Inflammatory macrophage (primary cell): ENCODE results near the gene PIBF1.
"Not testable (repeated sequence)": the region's sequence is repeated elsewhere in the genome, so short reads cannot be mapped to it uniquely, and the experiment has no call there.

ENCODE experiments used
- DNase-seq, 2 donors: peaks; one replicate each; pipeline ENCODE4 v3.0.0-alpha.2; 2020 to 2022

The PIBF1 gene

DNA sequence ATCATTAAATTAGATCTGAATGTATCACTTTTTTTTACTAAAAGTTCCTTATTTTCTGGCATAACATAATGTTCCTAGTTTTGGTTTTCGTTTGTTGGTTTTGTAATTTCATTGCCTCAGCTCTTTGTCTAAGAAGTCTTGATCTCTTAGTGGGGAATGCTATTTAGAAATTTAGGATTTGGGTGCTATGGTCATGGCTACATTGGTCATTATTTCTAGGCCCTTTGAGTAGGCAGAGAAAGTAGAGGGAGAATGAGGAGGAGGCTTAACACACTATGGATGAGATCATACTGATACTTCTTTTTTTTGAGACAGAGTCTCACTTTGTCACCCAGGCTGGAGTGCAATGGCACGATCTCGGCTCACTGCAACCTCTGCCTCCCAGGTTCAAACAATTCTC is 41.8 kb downstream of the PIBF1 start:
- peak; percentile 80 to 91 for DNase-seq

DNA sequence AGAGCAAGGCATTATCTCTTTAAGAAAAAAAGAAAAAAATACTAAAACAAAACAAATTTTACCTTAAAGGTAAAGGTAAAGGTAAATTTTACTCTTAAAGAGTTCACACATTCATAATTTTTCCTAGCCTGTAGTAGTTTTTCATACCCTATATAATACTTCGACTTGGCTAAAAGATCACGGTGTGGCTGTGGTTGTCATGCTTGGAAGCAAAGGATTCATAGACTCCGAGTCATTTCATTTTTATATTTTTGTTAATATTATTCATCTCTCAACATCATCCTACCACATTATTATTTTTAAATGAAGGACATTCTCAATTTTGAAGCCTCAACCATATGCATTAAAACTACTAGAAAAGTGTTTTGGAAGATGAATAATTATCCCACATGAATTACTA is 52.7 kb downstream of the PIBF1 start:
- no peak for DNase-seq

DNA sequence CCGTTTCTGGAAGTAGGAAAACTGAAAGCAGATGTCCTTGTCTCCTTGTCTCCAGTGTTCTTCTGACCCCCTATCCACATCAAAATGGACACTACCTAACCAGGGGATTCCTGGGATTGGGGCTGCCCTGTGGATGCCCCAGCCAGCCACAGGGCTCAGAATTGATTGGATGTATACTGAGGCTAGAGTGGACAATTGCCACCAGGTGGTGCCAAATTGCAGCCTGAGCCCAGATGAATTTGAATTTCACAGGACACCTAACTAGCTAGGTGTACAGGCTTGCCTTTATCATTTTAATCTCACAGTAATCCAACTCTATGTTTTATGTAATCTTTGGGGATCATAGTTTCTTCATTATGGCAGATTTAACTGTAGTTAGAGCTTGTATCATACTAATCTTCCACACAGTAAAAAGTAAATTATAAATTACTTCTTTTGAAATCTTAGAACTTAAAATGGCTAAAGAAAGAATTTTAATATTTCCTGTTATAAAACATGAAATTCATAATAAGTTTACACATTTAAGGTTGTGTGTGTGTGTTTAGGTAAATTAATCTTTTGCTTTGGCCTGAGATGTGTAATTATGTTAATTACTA is 58.0 kb downstream of the PIBF1 start:
- DNase-seq = peak in 1 of 2 donors; percentile 36

DNA sequence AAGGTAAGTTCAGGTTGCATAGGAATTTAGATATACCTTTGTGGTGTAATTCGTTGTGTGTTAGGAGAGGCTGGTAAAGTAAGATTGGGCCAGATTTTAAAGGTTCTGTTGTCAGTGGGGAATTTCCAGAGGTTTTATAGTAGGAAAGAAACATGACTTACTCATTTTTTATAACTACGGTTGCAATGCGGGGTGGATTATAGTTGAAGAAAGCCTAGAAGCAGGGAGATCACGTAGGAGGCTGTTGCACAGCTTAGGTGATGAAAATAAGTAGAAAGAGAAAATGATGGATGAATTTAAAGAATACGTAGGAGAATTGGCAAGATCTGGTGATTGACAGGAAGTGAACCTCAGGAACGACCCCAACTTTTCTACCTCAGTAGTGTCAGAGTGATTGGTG is 61.1 kb downstream of the PIBF1 start:
- DNase-seq = no peak

DNA sequence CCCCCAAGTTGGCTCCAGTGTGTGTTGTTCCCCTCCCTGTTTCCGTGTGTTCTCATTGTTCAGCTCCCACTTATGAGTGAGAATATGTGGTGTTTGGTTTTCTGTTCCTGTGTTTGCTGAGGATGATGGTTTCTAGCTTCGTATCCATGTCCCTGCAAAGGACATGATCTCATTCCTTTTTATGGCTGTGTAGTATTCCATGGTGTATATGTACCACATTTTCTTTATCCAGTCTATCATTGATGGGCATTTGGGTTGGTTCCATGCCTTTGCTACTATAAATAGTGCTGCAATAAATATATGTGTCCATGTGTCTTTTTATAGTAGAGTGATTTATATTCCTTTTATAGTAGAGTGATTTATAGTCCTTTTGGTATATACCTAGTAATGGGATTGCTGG is 63.2 kb downstream of the PIBF1 start:
- DNase-seq = not testable (repeated sequence)

DNA sequence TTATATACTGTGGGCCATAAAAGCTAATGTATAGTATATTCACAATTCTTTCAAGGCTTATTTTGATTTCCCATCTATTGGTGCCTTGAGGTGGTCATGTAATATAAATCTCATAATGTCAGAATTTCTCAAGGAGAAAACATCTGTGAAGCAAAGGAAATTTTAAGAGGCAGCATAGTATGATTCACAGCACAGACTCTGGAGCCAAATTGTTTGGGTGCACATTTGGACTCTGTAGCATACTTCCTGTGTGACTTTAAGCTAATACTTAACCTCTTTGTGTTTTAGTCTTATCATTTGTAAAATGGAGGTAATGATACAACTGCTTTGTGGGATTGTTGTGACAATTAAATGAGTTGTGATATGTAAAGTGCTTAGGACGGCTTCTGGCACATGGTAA is 67.6 kb downstream of the PIBF1 start:
- DNase-seq = no peak

DNA sequence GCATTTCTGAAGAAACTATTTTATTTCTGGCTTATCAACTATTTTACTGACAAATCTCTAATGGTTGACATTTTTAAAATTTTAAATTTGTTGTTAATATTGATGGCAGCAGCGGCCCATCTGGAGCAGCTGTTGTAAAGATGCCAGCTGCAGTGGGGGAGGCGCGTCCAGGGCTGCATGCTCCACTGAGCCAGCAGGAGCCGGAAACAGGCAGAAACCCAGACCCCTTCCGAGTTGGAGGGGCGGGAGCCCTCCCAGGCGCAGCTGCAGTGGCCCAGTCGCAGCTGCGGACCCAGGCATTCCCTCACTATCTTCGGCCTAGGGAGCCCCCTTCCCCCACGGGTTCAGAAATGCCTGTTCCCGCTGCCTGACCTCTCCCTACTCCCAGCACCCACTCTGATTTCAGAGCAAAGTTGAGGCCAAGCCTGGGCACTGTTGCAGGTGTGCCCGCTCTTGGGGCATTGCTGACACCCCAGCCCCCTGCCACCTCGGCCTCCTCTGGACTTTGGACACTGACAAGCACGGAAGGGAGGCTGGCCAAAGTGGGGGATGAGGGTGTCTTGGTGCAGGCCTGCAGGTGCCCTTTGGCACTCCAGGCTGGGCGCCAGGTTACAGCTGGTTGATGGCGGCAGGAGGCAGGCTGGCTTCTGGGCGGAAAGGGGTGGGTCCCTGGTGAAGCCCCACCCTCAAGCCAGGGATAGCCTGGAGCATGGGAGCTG is 69.2 kb downstream of the PIBF1 start:
- DNase-seq = no peak

DNA sequence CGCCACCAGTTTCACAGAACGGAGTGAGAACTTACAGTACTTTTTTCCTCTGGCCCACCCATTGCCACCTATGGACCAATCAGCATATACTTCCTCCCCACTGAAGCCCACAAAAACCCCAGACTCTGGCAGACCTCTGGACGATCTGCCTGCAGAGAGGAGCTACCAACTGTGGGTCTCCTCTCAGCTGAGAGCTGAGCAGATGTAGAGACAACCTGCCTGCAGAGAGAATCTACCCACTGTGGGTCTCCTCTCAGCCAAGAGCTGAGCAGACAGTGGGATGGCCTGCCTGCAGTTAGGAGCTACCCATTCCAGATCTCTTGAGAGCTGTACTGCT is 69.7 kb downstream of the PIBF1 start:
- no peak for DNase-seq

DNA sequence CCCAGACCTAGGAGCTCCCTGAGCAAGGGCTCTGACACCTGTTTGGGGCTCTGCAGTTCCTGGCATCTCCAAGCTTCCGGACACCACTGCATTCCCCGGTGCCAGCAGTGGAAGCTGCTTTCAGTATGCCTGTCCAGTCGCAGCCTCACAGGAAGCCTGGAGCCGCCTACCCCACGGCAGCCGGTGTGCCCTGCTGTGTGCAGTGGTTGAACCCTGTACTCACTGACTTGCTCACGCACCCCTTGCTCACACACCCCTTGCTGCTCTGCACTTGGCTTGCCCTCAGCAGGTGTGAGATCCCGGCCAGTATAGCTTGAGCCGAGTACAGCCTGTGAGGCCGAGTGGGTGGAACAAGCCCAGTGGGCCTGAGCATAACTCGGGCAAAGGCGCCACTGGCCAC is 70.3 kb downstream of the PIBF1 start:
- DNase-seq = no peak

DNA sequence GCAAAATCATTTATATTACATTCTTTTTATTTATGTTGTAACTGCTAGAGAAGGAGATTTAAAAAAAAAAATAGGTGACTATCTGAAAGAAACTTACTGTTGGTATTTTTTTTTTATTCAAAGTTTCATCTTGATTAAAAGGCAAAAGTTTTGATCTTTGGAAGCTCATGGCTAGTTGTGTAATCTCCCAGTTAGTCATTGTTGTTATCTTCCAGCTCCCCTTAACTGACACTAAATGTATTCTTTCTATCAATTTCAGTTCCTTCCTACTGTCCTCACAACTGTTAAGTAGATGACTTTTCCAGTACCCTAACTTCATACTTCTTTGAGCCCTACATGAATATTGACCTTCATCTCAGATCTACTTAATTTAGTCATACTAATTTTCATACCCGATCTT is 71.1 kb downstream of the PIBF1 start:
- no peak for DNase-seq

DNA sequence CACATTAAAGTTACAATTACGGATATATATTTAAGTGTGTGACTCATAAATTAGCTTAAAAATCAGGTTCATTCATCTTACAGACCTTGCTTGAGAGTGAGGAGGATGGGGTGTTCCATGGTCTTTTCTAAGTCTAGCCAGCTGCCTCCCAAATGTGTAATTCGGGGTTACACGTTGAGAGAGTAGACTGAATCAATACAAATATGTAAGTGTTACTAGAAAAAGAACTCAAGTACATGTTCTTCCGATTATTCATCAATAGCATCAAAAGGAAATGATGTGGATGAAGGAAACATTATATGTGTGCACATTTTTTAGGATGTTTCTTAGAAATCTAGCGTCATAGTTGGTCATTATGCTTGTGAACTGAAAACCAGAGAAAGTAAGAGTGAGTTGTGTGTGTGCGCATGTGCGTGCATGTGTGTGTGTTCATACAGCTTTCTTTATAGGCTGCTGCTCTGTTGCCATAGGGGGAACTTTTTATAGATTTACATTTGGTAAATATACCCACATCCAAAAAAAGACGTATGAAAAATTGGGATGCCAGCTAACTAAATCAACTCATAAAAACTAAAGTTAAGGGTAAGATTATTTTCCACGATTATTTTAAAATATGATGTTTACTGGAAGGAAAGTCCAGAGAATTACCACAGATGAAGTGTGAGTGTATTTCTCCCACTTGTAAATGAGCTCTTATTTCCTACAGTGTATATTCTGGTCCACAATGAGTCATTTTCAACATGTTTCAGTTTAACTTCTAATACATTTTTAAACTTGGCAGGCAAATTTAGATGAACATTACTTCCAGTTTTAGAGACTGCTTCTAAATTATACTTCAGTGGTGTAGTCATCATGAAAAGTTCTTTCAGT is 82.4 kb downstream of the PIBF1 start:
- DNase-seq = no peak

DNA sequence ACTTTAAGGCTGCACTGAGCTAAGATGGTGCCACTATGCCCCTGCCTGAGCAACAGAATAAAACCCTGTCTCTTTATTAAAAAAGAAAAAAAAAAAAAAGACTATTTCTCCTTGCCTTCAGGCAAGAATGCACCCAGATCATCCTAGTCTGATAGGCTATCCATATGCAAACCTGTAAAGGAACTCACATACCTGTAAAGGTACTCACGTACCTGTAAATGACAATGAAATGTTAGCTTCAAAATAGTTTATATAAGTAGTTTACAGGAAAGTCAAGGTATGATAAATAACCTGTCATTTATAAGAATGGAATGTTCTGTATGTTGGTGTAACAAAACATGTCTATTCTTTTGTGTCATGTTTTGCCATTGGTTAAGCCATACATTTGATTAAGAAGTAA is 86.3 kb downstream of the PIBF1 start:
- DNase-seq = no peak

DNA sequence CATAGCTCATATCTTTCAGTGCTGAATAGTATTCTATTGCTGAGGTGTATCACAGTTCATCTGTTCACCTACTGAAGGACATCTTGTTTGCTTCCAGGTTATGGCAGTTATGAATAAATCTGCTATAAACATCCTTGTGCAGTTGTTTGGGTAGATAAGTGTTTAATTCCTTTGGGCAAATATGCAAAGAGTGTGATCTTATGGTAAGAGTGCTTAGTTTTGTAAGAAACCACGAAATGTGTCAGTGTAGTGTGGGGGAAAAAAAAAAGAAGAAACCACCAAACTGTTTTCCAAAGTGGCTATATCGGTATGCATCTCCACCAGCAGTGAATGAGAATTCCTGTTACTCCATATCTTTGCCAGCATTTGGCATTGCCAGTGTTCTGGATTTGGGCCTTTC is 93.3 kb downstream of the PIBF1 start:
- DNase-seq = no peak

DNA sequence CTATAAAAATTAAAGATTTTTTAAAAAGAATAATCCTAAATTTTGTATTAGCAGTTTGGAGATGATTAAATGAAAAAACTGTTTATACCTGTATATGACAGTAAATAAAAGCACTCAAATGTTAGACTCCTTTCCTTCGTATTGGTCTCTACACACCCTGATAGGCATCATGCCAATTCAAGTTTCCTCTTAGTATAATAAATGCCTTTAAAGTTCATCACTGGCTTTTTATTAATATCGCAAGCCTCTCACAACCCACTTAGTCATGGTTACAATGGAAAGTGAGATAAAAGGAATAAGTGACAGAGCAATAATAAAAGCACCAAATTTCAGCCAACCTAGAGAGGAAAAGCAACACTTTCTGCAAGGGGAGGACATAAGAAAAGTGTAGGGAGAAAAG is 102.2 kb downstream of the PIBF1 start:
- DNase-seq = no peak

DNA sequence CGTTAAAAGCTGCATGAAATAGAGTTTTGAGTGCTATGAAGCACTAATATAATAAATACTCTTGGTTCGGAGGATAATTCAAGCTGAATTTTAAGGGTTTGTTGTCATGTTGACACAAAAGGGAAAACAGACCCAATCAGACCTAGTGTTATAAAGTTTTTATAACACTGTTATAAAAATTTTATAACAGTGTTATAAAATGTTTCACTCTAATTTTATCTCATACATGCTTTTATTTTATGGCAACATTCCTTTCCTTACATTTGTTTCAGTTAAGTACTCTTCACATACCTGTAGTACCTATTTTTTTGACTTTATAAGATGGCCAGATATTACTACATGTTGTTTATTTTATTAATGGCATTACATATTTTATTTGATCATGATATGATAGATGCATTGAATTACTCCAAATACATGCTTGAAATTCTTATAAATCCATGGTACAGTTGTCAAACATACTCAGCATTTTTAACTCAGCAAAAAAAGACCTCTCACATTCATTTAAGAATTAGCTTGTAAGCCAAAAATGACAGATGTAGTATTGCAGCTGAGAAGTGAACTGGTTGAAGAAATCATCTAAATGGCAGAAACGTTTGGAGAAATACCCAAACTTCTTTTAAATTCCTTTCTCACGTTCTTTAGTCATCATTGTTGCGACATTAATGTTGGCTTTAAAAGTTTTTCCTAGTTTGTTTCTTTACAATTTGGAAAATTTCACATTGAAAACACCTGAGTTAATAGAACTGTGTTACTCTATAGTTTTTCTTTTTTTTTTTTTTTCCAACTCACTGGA is 104.5 kb downstream of the PIBF1 start:
- no peak for DNase-seq

DNA sequence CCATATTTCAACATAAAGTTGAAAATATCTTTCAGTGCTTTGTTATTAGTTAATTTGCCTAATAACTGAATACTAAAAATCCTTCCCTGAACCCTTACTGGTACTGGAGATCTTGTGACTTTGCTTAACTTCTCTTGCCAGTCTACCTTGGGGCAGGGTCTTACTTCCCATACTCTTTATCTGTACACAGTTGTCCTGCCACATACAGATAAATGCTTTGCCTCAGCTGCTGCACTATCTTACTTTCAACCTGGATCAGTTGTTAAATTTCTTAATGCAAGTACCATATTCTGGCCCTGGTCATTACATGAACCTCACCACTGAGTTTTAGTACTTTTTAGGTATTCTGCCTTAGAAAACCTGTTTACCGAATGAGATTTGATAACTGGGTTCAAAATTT is 107.6 kb downstream of the PIBF1 start:
- DNase-seq = no peak

DNA sequence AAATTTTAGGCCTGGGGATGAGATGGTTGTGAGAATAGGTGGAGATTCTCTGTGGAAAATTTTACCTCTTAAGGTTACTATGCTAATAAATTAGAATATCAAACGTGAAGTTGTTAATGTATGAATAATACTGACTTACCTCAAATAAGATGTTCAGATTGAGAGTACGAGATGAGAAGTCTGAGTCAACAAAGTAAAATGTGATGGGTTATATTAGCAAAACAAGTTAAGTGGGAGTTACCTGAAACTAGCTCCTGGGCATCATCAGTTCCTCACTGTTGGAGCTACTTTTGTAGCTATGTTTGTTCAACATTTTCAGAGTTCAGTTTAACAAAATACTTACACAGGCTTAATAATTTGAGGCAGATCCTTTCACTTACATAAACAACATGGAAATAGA is 108.6 kb downstream of the PIBF1 start:
- no peak for DNase-seq

DNA sequence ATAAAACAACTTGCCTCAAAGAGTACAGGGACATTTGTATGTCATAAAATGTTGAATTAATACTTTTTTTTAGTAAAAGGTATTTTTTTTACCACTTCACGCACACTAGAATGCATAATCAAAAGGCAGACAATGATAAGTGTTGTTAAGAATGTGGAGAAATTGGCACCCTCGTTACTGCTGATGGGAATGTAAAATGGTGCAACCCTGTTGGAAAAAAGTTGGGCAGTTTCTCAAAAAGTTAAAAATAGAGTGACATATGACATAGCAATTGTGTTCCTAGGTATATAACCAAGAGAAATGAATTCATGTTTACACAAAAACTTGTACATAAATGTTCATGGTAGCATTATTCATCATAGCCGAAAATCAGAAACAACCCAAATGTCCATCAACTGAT is 109.5 kb downstream of the PIBF1 start:
- DNase-seq = no peak

DNA sequence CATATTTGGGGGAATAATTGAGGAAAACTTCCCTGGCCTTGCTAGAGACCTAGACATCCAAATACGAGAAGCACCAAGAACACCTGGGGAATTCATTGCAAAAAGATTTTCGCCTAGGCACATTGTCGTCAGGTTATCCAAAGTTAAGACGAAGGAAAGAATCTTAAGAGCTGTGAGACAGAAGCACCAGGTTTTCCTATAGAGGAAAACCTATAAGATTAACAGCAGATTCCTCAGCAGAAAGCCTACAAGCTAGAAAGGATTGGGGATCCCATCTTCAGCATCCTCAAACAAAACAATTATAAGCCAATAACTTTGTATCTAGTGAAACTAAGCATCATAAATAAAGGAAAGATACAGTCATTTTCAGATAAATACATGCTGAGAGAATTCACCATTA is 114.9 kb downstream of the PIBF1 start:
- DNase-seq = no peak

DNA sequence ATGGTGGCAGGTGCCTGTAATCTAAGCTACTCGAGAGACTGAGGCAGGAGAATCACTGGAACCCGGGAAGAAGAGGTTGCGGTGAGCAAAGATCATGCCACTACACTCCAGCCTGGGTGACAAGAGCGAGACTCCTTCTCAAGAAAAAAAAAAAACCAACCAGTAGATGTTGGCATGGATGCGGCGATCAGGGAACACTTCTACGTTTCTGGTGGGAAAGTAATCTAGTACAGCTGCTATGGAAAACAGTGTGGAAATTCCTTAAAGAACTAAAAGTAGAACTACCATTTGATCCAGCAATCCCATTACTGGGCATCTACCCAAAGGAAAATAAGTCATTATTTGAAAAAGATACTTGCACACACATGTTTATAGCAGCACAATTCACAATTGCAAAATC is 119.6 kb downstream of the PIBF1 start:
- DNase-seq = not testable (repeated sequence)

DNA sequence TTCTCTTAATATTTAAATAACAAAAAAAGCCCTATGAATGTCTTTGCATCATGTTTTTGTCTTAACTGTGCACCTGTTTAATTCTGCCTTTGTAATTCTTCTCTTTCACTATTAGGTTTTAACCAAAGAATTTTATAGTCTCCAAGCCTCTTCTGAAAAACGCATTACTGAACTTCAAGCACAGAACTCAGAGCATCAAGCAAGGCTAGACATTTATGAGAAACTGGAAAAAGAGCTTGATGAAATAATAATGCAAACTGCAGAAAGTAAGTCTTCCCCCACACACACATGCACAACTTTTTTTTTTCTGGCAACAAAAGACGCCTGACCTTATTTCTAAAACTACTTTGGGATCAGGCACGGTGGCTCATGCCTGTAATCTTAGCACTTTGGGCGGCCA is 126.5 kb downstream of the PIBF1 start:
- no peak for DNase-seq

DNA sequence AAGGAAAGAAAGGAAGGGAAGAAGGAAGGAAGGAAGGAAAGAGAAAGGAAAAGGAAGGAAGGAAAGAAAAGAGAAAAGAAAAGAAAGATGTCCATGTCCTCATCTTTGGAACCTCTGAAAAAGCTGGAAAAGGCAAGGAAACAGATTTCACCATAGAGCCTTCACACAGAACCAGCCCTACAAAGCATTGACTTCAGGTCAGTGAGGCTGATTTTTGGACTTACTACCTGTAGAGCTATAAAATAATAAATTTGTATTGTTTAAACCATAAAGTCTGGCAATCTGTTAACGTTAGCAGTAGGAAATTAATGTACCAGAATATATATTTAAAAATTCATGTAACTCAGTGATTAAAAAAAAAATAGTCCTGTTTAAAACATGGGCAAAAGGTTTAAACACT is 130.0 kb downstream of the PIBF1 start:
- no peak for DNase-seq

DNA sequence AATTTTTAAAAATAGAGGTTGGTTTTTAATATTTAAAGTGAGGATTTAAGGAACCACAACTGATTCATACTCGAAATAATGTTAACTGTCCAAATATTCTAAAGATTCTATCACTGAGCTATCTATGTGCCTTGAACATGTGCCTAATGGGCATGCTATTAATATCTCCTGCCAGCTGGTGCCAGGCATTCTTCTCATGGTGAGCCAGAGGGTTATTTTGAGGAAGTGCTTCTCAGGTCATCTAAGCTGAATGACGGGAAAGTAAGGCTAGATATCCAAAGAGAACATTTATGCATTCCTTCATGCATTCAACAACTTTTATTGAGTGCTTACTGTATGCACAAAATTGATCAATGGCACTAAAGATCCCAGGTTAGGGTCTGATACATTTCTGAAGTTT is 138.2 kb downstream of the PIBF1 start:
- DNase-seq = no peak
